Keratinocyte (primary cell): Measurements from ENCODE around the gene IGF2BP1.

ENCODE experiments used
- EZH2 ChIP-seq: IDR thresholded peaks from one replicate; pipeline ENCODE4 v1.6.1; 2012; ENCODE audit warnings: inconsistent platforms, mild to moderate bottlenecking, low read length, moderate library complexity
- TF ChIP-seq, protein P1 (sequence below), 3 experiments: IDR thresholded peaks in 1 of 3; conservative IDR thresholded peaks in 1 of 3; optimal IDR thresholded peaks in 1 of 3; 2 replicates in 2 of 3; 3 replicates in 1 of 3; pipeline versions ENCODE3 to v1.5.1; 2011; ENCODE audit warnings: low read length in 3 of 3, mild to moderate bottlenecking in 3 of 3, moderate library complexity in 2 of 3, control low read depth in 1 of 3, inconsistent platforms in 1 of 3; ENCODE audit not compliant: insufficient read depth in 2 of 3; ENCODE audit errors: extremely low read depth in 1 of 3

DNA sequence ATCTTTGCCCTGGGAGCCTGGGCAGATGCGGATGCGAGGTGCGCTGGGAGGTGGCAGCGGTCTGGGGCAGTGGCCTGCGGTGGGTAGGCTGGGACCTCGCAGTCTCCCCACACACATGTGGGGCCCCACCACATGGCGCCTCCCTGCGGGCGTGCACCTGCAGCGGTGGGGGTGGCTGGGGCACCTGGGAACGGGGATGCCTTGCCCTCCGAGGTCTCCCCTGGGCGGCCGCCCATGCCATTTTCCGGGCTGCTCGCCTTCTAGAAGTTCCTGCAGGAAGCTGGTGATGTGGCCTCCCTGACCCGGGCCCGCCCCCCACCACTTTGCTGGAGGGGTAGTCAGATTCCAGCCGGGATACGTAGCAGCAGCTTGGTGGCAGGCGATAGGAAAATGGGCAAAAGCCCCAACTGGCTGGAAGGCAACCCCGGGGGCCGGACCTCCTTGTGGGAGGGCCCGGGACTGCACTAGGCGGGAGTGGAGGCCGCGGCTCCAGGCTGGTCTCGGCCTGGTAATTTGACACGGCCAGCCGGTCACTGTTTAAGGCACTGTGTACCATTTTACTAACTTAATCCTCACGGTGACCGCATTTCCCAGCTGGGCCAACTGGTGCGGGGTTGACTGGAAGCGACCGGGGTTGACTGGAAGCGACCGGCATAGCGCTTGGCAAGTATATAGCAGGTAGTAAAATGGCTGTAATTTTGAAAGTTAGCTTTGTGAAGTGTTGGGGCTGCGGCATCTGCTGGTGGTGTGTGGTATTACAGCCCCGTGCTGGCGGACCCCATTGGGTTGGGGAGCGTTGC, 38.5 kb downstream of the IGF2BP1 start:
- TF ChIP-seq, protein P1, sequence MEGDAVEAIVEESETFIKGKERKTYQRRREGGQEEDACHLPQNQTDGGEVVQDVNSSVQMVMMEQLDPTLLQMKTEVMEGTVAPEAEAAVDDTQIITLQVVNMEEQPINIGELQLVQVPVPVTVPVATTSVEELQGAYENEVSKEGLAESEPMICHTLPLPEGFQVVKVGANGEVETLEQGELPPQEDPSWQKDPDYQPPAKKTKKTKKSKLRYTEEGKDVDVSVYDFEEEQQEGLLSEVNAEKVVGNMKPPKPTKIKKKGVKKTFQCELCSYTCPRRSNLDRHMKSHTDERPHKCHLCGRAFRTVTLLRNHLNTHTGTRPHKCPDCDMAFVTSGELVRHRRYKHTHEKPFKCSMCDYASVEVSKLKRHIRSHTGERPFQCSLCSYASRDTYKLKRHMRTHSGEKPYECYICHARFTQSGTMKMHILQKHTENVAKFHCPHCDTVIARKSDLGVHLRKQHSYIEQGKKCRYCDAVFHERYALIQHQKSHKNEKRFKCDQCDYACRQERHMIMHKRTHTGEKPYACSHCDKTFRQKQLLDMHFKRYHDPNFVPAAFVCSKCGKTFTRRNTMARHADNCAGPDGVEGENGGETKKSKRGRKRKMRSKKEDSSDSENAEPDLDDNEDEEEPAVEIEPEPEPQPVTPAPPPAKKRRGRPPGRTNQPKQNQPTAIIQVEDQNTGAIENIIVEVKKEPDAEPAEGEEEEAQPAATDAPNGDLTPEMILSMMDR (optimal IDR thresholded peaks at IDR 0.05 in 1 of 3, IDR thresholded peaks at IDR 0.05 in 1 of 3, conservative IDR thresholded peaks at IDR 0.05 in 1 of 3; ENCODE audit: extremely low read depth in 1 of 3, insufficient read depth in 2 of 3, low read length in 3 of 3), result peak; percentile 76 to 81 (median 79)
- TF ChIP-seq EZH2, result no peak
